Measurements from ENCODE around the gene MSI2. TPM values are rescaled to one million over a fixed set of nuclear protein-coding genes. Genes with fewer than 3 reads are reported as not detected.

MSI2 gene
- total and polyA plus RNA-seq, 2 experiments from 2014 or later = 18.9 to 41.8 TPM

DNA sequence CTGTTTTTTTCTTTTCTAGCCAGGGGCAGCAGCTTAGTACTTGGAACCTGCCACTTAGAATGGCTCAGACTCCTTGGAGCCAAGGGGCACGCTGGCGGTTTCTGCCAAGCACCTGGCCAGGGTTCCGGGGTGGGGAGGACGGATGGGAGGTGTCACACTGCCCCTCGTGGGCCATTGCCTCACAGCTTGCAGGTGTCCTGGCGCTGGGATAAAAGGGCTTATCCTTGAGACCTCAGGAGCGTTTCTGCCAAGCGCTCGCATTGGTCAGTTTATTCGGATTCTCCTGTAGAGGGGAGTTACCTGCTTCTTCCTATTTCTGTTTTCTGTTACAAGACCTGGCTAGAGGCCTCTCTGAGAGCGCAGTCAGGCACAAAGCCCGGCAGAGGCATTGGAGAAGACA, 234.6 kb downstream of the MSI2 start:
- Histone ChIP-seq H3K27ac (ENCODE audit: low read depth) (no peak overlapping the region), H3K4me1 (ENCODE audit: insufficient read depth) (no peaks in the 10 kb centered on the region), H4K20me1 (replicated peaks; ENCODE audit: insufficient read depth) (0 out of 2 replicates have a peak, but pooled peaks cover 3% of the 10 kb centered on the region), H3K79me2 (replicated peaks; ENCODE audit: insufficient read depth) (no peaks in the 10 kb centered on the region; the same call in 1 of the 2 replicates), H3K36me3 (ENCODE audit: insufficient read depth) (no peaks in the 10 kb centered on the region), H3F3A (replicated peaks; ENCODE audit: low read depth) (no peaks in the 10 kb centered on the region), H3K4me3 (no peak overlapping the region), H3K4me2 (no peak overlapping the region), H3K9me2 (ENCODE audit: insufficient read depth) (no peaks in the 10 kb centered on the region), H3K27me3 (ENCODE audit: insufficient read depth) (no peaks in the 10 kb centered on the region), H2AFZ (no peak overlapping the region)
- peaks cover 6% of the 10 kb centered on the region for H3K27me3 Mint-ChIP-seq (ENCODE audit: insufficient read depth, low read depth, poor library complexity)
- peak in 1 of 2 experiments; percentile 28; a peak in 1 of 4 replicates for TF ChIP-seq CTCF (conservative IDR thresholded peaks at IDR 0.05; ENCODE audit: low read depth in 2 of 2)
- no peak for TF ChIP-seq POLR2AphosphoS5 (IDR thresholded peaks at IDR 0.05; ENCODE audit: low read depth)
- no peaks in the 10 kb centered on the region for H3K36me3 Mint-ChIP-seq (ENCODE audit: low read depth)
- ATAC-seq (peak; percentile 70), DNase-seq (ENCODE audit: low spot score) (peak; percentile 40)
- no peak overlapping the region for H3K27ac Mint-ChIP-seq
- no peak overlapping the region for H3K4me3 Mint-ChIP-seq
- H3K9me3 Mint-ChIP-seq = no peaks in the 10 kb centered on the region; the same call in 2 of the 3 replicates
- peaks cover 27% of the 10 kb centered on the region for H3K4me1 Mint-ChIP-seq

DNA sequence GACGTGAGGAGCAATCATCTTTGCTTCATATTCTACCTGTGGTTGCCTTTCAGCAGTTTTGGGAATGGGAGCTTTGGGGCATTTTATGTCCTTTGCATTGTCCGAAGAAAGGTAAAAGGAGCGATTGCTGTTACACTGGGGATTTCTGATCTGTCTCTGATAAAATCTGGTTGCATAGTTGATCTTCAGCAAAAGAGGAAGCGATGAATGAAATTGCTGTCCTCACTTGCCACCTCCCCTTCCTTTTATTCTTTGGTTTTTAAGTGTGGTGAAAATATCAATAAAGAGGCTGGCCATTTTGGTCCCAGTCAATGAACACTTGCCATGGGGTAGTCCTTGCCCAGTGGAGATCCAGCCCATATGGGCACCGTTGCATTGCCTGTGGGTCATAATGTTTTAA, 236.8 kb downstream of the MSI2 start:
- no peaks in the 10 kb centered on the region for H4K20me1 ChIP-seq (replicated peaks; ENCODE audit: insufficient read depth)

DNA sequence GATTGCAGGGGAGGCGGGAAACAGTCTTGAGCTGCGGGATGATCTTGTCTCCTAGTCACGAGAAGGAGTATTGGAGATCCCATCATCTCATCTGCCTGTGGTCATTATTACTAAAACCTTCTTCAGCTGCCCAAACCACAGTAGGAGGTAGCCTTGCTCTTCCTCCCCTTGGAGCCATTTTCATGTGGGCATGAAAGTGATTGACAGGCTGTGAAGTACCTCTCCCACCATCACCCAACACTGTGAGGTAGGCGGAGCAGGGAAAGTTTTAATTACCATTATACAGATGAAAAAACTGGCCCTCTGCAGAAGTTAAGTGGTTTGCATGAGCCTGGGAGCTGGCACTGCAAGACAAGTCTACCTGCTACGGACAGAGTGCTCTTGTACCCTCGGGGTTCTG, 237.3 kb downstream of the MSI2 start:
- Mint-ChIP-seq H3K27me3 (ENCODE audit: insufficient read depth, low read depth, poor library complexity) (peaks cover 5% of the 10 kb centered on the region), H3K9me3 (no peaks in the 10 kb centered on the region), H3K4me1 (peaks cover 29% of the 10 kb centered on the region), H3K4me3 (no peak overlapping the region), H3K36me3 (ENCODE audit: low read depth) (no peaks in the 10 kb centered on the region), H3K27ac (no peak overlapping the region)
- Histone ChIP-seq H3K4me1 (ENCODE audit: insufficient read depth) (no peaks in the 10 kb centered on the region), H4K20me1 (replicated peaks; ENCODE audit: insufficient read depth) (no peaks in the 10 kb centered on the region), H3K36me3 (ENCODE audit: insufficient read depth) (no peaks in the 10 kb centered on the region), H3K27me3 (ENCODE audit: insufficient read depth) (no peaks in the 10 kb centered on the region), H3K27ac (ENCODE audit: low read depth) (no peak overlapping the region), H2AFZ (no peak overlapping the region), H3K9me2 (ENCODE audit: insufficient read depth) (no peaks in the 10 kb centered on the region), H3K79me2 (replicated peaks; ENCODE audit: insufficient read depth) (no peaks in the 10 kb centered on the region; the same call in 1 of the 2 replicates), H3K4me3 (no peak overlapping the region), H3K4me2 (no peak overlapping the region), H3F3A (replicated peaks; ENCODE audit: low read depth) (no peaks in the 10 kb centered on the region)
- DNase-seq (ENCODE audit: low spot score) = no peak
- TF ChIP-seq, protein P1, sequence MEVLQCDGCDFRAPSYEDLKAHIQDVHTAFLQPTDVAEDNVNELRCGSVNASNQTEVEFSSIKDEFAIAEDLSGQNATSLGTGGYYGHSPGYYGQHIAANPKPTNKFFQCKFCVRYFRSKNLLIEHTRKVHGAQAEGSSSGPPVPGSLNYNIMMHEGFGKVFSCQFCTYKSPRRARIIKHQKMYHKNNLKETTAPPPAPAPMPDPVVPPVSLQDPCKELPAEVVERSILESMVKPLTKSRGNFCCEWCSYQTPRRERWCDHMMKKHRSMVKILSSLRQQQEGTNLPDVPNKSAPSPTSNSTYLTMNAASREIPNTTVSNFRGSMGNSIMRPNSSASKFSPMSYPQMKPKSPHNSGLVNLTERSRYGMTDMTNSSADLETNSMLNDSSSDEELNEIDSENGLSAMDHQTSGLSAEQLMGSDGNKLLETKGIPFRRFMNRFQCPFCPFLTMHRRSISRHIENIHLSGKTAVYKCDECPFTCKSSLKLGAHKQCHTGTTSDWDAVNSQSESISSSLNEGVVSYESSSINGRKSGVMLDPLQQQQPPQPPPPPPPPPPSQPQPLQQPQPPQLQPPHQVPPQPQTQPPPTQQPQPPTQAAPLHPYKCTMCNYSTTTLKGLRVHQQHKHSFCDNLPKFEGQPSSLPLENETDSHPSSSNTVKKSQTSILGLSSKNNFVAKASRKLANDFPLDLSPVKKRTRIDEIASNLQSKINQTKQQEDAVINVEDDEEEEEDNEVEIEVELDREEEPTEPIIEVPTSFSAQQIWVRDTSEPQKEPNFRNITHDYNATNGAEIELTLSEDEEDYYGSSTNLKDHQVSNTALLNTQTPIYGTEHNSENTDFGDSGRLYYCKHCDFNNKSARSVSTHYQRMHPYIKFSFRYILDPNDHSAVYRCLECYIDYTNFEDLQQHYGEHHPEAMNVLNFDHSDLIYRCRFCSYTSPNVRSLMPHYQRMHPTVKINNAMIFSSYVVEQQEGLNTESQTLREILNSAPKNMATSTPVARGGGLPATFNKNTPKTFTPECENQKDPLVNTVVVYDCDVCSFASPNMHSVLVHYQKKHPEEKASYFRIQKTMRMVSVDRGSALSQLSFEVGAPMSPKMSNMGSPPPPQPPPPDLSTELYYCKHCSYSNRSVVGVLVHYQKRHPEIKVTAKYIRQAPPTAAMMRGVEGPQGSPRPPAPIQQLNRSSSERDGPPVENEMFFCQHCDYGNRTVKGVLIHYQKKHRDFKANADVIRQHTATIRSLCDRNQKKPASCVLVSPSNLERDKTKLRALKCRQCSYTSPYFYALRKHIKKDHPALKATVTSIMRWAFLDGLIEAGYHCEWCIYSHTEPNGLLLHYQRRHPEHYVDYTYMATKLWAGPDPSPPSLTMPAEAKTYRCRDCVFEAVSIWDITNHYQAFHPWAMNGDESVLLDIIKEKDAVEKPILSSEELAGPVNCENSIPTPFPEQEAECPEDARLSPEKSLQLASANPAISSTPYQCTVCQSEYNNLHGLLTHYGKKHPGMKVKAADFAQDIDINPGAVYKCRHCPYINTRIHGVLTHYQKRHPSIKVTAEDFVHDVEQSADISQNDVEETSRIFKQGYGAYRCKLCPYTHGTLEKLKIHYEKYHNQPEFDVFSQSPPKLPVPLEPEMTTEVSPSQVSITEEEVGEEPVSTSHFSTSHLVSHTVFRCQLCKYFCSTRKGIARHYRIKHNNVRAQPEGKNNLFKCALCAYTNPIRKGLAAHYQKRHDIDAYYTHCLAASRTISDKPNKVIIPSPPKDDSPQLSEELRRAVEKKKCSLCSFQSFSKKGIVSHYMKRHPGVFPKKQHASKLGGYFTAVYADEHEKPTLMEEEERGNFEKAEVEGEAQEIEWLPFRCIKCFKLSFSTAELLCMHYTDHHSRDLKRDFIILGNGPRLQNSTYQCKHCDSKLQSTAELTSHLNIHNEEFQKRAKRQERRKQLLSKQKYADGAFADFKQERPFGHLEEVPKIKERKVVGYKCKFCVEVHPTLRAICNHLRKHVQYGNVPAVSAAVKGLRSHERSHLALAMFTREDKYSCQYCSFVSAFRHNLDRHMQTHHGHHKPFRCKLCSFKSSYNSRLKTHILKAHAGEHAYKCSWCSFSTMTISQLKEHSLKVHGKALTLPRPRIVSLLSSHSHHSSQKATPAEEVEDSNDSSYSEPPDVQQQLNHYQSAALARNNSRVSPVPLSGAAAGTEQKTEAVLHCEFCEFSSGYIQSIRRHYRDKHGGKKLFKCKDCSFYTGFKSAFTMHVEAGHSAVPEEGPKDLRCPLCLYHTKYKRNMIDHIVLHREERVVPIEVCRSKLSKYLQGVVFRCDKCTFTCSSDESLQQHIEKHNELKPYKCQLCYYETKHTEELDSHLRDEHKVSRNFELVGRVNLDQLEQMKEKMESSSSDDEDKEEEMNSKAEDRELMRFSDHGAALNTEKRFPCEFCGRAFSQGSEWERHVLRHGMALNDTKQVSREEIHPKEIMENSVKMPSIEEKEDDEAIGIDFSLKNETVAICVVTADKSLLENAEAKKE (CRISPR knock-in tag; IDR thresholded peaks at IDR 0.05) = no peak
- ATAC-seq = no peak

More for the DNA sequence above, 236.8 kb downstream of the MSI2 start:
- Histone ChIP-seq H3K4me2 (no peak overlapping the region), H3K79me2 (replicated peaks; ENCODE audit: insufficient read depth) (no peaks in the 10 kb centered on the region; the same call in 1 of the 2 replicates), H3K36me3 (ENCODE audit: insufficient read depth) (no peaks in the 10 kb centered on the region), H3K27ac (ENCODE audit: low read depth) (peak overlapping the region; percentile 50; the same call in 1 of the 2 replicates), H2AFZ (no peak overlapping the region), H3K4me3 (no peak overlapping the region), H3K27me3 (ENCODE audit: insufficient read depth) (no peaks in the 10 kb centered on the region), H3K4me1 (ENCODE audit: insufficient read depth) (no peaks in the 10 kb centered on the region), H3K9me2 (ENCODE audit: insufficient read depth) (no peaks in the 10 kb centered on the region), H3F3A (replicated peaks; ENCODE audit: low read depth) (no peaks in the 10 kb centered on the region)
- Mint-ChIP-seq H3K27ac (no peak overlapping the region), H3K4me1 (peaks cover 26% of the 10 kb centered on the region), H3K9me3 (no peaks in the 10 kb centered on the region), H3K27me3 (ENCODE audit: insufficient read depth, low read depth, poor library complexity) (peaks cover 5% of the 10 kb centered on the region), H3K4me3 (no peak overlapping the region), H3K36me3 (ENCODE audit: low read depth) (no peaks in the 10 kb centered on the region)
- no peak for TF ChIP-seq EZH2phosphoT487 (IDR thresholded peaks at IDR 0.05; ENCODE audit: unreplicated experiment)
- TF ChIP-seq, protein P2, sequence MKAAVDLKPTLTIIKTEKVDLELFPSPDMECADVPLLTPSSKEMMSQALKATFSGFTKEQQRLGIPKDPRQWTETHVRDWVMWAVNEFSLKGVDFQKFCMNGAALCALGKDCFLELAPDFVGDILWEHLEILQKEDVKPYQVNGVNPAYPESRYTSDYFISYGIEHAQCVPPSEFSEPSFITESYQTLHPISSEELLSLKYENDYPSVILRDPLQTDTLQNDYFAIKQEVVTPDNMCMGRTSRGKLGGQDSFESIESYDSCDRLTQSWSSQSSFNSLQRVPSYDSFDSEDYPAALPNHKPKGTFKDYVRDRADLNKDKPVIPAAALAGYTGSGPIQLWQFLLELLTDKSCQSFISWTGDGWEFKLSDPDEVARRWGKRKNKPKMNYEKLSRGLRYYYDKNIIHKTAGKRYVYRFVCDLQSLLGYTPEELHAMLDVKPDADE (IDR thresholded peaks at IDR 0.05) = no peak
- ATAC-seq = no peak
- DNase-seq (ENCODE audit: low spot score) = no peak

Data from GM23338 (cell line).